ENCODE results near the gene GP5.

The GP5 gene

GRCh38 chr3:194346035-194346434 lies 53.0 kb downstream of the GP5 start:
- H4K20me1 ChIP-seq, result no peaks in the 10 kb centered on the region
- H3K9ac ChIP-seq, result no peak overlapping the region
- no peak for TF ChIP-seq Cebpa-rat (IDR thresholded peaks at IDR 0.05)
- no peaks in the 10 kb centered on the region for H3K9me3 ChIP-seq
- peak overlapping the region; percentile 40 for H3K27ac ChIP-seq
- H3K4me2 ChIP-seq, result no peak overlapping the region
- H3K36me3 ChIP-seq, result no peaks in the 10 kb centered on the region
- peaks cover 67% of the 10 kb centered on the region for H3K4me1 ChIP-seq
- no peak overlapping the region for H3K4me3 ChIP-seq
- no peaks in the 10 kb centered on the region for H3K27me3 ChIP-seq
